HEK293T (cell line): Measurements from ENCODE around the gene KLF15.

Source experiments
- ARNT ChIP-seq: fragments of 450-650 bp; IDR thresholded peaks from 2 replicates; pipeline ENCODE4 v1.6.1; 2017; ENCODE audit warnings: mild to moderate bottlenecking
- BHLHE40 ChIP-seq: fragments of 450-650 bp; IDR thresholded peaks from 2 replicates; pipeline ENCODE4 v1.6.1; 2016; ENCODE audit warnings: mild to moderate bottlenecking, moderate library complexity, borderline replicate concordance
- ELF4 ChIP-seq: fragments of 450-650 bp; IDR thresholded peaks from 2 replicates; pipeline ENCODE4 v1.6.1; 2017; ENCODE audit warnings: antibody characterized with exemption
- FOXA1 ChIP-seq: fragments of 450-650 bp; IDR thresholded peaks from 2 replicates; pipeline ENCODE4 v1.6.1; 2016; ENCODE audit warnings: mild to moderate bottlenecking
- FOXK2 ChIP-seq: fragments of 450-650 bp; IDR thresholded peaks from 2 replicates; pipeline ENCODE4 v1.6.1; 2016; ENCODE audit warnings: mild to moderate bottlenecking
- FOXM1 ChIP-seq: fragments of 450-650 bp; IDR thresholded peaks from 2 replicates; pipeline ENCODE4 v1.6.1; 2017; ENCODE audit warnings: mild to moderate bottlenecking, borderline replicate concordance
- HDGF ChIP-seq: fragments of 450-650 bp; IDR thresholded peaks from 2 replicates; pipeline ENCODE4 v1.6.1; 2017; ENCODE audit warnings: antibody characterized with exemption, borderline replicate concordance
- L3MBTL2 ChIP-seq: fragments of 450-650 bp; conservative IDR thresholded peaks from 2 replicates; pipeline ENCODE4 v1.6.1; 2016; ENCODE audit warnings: mild to moderate bottlenecking
- LEF1 ChIP-seq: fragments of 450-650 bp; IDR thresholded peaks from 2 replicates; pipeline ENCODE4 v1.6.1; 2017; ENCODE audit warnings: mild to moderate bottlenecking, borderline replicate concordance
- SP1 ChIP-seq: fragments of 450-650 bp; IDR thresholded peaks from 2 replicates; pipeline ENCODE4 v1.6.1; 2017
- SUZ12 ChIP-seq: fragments of 450-650 bp; IDR thresholded peaks from 2 replicates; pipeline ENCODE4 v1.6.1; 2016; ENCODE audit warnings: mild to moderate bottlenecking
- TARDBP ChIP-seq: fragments of 450-650 bp; IDR thresholded peaks from 2 replicates; pipeline ENCODE4 v1.6.1; 2016
- ZNF384 ChIP-seq: fragments of 450-650 bp; IDR thresholded peaks from 2 replicates; pipeline ENCODE4 v1.6.1; 2016
- TF ChIP-seq, protein P1 (sequence below): fragments of 450-650 bp; IDR thresholded peaks from 2 replicates; pipeline ENCODE4 v1.6.1; 2016

DNA sequence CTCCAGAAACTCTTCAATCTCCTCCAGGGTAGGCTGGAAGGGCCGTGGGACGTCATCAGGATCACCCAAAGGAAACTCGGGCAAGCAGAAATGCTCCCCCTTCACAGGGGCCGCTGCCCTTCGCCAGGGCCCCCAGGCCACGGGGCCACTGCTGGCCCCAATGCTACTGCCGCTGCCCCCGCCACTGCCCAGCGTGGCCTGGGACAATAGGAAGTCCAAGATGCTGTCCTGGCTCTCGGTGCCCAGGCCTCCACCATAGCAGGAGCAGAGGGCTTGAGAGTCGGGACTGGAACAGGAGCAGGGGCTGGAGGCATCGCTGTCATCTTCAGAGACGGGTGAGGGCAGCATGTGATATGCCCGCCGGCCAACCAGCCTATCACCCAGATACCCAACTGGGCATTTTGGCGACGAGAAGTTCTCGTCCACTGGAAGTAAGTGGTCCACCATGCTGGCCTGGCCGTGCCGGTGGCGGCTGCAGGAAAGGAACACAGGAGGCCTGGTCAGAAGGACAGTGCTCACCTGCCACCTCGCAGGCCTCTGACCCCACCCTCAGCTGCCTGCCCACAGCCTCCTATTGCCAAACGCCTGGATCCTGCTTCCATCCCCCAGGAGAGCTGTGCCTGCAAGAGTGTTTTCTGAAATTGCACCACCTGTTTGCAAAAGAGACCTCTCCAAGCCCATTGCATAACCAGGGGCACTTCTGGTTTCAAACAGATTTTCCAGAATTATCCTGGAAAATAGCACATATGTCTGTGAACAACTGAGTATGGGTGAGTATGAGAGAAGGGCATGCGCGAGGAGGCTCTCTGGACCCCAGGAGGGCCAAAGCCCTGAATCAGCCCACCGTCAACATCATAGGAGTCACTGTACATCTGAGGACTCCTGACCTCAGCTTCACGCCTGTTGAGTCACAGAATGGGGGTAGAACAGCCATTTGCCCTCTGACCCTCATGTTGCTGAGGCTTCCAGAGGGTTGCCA is 4.4 kb downstream of the KLF15 start:
- no peak for TF ChIP-seq FOXA1
- TF ChIP-seq, protein P1, sequence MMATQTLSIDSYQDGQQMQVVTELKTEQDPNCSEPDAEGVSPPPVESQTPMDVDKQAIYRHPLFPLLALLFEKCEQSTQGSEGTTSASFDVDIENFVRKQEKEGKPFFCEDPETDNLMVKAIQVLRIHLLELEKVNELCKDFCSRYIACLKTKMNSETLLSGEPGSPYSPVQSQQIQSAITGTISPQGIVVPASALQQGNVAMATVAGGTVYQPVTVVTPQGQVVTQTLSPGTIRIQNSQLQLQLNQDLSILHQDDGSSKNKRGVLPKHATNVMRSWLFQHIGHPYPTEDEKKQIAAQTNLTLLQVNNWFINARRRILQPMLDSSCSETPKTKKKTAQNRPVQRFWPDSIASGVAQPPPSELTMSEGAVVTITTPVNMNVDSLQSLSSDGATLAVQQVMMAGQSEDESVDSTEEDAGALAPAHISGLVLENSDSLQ: no peak
- no peak for TF ChIP-seq FOXK2
- TF ChIP-seq FOXM1: no peak
- TF ChIP-seq ZNF384: no peak
- no peak for TF ChIP-seq SUZ12
- TF ChIP-seq LEF1: no peak
- TF ChIP-seq BHLHE40: no peak
- no peak for TF ChIP-seq TARDBP
- no peak for TF ChIP-seq SP1
- no peak for TF ChIP-seq HDGF
- TF ChIP-seq ARNT: no peak
- TF ChIP-seq L3MBTL2: no peak
- TF ChIP-seq ELF4: no peak
